Suppressor macrophage (primary cell): ENCODE results near the gene RHOF.

ENCODE experiments used
- DNase-seq, 4 experiments: peaks; one replicate each; pipeline ENCODE4 v3.0.0-alpha.2; 2020 to 2022

RHOF gene

GRCh38 chr12:121819212-121819949 lies 25.9 kb upstream of the RHOF start:
- DNase-seq: no peak

- DNase-seq: no peak
Observed at GRCh38 chr12:121817648-121818043, 24.2 kb upstream of the RHOF start.

DNA sequence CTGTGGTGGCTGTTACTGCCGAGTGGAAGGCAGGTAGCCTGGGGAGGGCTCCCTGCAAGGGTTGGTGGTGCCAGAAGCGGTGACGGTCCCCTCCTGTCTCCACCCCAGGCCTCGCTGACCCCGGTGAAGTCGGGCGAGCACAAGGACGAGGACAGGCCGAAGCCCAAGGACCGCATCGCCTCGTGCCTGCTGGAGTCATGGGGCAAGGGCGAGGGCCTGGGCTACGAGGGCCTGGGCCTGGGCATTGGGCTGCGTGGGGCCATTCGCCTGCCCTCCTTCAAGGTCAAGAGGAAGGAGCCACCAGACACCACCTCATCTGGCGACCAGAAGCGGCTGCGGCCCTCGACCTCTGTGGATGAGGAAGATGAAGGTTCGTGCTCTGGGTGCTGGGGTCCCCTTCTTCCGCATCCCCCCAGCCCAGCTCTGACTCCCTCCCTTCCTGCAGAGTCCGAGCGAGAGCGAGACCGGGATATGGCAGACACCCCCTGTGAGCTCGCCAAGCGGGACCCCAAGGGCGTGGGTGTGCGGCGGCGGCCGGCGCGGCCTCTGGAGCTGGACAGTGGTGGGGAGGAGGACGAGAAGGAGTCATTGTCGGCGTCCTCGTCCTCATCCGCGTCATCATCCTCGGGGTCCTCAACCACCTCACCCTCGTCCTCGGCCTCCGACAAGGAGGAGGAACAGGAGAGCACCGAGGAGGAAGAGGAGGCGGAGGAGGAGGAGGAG lies 23.6 kb upstream of the RHOF start:
- no peak for DNase-seq

GRCh38 chr12:121815263-121815662 lies 21.8 kb upstream of the RHOF start:
- DNase-seq: no peak

GRCh38 chr12:121814429-121815119 lies 21.1 kb upstream of the RHOF start:
- no peak for DNase-seq

DNA sequence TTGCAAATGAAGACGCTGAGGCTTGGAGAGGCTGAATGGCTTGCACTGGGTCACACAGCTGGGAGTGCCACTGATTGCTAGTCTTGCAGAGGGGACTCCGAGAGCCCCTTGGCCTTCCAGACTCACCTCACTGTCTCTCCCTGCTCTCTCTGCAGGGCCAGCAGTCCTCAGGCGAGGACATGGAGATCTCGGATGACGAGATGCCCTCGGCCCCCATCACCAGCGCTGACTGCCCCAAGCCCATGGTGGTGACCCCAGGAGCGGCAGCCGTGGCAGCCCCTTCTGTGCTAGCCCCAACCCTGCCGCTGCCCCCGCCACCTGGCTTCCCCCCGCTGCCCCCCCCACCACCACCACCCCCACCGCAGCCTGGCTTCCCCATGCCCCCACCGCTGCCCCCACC lies 20.5 kb upstream of the RHOF start:
- no peak for DNase-seq

GRCh38 chr12:121812921-121813896 lies 19.7 kb upstream of the RHOF start:
- peak; percentile 34 to 58 (median 55) for DNase-seq

DNA sequence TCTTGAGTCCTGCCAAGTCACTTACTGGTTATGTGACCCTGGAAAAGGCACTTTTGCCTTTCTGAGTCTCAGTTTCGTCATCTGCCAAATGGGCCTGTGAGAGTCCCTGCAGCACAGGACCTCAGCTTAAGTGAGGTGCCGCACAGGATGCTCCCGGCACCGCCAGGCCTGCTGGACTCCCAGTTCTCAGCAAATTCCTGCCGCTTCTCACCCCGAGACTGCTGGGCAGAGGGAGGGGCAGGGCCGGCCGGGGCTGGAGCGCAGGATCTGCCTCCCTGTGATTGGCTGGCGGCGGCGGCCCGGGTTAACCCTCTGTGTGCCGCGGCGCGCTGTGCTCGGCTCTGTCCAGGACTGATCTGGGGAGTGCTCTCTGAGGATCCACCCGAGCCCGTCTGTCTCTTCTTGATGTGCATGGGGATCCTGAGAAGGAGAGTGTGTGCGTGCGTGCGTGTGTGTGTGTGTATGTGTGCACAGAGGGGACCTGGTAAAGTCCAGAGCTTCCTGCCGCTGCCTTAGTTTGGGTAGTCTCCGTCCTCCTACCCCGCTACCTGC lies 18.9 kb upstream of the RHOF start:
- DNase-seq: peak; percentile 71 to 90 (median 80)

GRCh38 chr12:121811434-121812319 lies 18.2 kb upstream of the RHOF start:
- peak; percentile 77 to 91 (median 86) for DNase-seq

DNA sequence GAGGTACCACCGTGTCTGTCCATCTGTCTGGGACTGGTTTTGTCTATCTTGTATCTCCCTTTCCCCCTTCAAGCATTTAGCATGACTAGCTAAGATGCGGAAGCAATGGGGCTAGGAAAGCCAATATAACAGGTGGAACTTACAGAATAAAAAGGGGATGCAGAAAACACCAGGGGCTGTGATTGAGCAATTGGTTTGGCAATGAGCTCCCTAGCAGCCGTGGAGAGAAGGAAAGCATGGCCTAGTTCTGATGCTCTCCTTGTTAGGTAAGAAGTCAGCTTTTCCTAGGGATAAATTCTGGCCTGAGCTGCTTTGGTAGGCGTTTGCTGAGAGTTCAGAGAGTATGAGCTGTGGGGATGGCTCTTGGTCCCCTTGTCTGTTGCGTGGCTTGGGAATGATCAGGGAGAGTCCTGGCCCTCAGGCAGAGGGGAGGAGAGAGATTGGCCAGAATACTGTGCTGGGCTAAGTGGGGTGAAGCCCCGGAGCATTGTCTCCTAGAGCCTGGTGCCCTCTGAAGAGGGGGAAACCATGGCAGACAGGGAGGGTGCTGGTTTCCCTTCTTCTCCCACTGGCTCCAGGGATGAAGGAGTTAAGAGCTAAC lies 17.4 kb upstream of the RHOF start:
- no peak for DNase-seq

GRCh38 chr12:121810234-121810817 lies 16.8 kb upstream of the RHOF start:
- no peak for DNase-seq

DNA sequence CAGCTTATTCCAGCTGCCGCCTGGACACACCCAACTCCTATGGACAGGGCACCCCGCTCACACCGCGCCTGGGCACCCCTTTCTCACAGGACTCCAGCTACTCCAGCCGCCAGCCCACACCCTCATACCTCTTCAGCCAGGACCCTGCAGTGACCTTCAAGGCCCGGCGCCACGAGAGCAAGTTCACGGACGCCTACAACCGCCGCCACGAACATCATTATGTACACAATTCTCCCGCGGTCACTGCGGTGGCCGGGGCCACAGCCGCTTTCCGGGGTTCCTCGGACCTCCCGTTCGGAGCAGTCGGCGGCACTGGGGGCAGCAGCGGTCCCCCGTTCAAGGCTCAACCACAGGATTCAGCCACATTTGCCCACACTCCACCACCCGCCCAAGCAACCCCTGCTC lies 16.2 kb upstream of the RHOF start:
- no peak for DNase-seq

GRCh38 chr12:121808623-121809022 lies 15.1 kb upstream of the RHOF start:
- DNase-seq: no peak

GRCh38 chr12:121807642-121808347 lies 14.3 kb upstream of the RHOF start:
- DNase-seq: no peak

- peak in 3 of 4 experiments; percentile 18 to 53 (median 41) for DNase-seq
Observed at GRCh38 chr12:121806546-121807423, 13.3 kb upstream of the RHOF start.

DNA sequence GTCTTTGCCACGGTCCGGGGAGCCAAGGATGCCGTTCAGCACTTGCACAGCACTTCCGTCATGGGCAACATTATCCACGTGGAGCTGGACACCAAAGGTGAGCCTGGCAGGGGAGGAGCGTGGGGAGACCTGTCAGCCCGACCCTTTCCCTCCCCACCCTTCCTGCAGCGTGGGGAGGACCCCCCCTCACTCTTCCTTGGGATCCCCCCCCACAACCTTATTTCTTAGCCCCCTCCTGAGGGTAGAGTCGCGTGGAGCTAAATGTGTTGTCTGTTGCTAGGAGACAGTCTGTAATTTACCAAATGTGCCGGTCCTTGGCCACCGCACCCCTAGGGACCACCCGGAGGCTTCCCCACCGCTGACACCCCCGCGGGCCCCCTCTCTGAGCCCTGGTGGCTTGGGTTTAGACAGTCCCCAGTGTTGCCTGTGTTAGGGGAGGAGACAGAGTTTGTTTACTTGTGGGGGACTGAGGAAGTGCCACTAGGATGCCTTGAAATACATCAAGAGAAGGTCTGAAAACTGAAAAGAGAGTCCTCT lies 12.6 kb upstream of the RHOF start:
- peak in 2 of 4 experiments; percentile 25 to 26 for DNase-seq

- DNase-seq: peak; percentile 15 to 38 (median 31)
Observed at GRCh38 chr12:121805171-121806008, 11.9 kb upstream of the RHOF start.
